MG63 (cell line): ENCODE results near the gene CDK9. TPM values are rescaled to one million over a fixed set of nuclear protein-coding genes. Genes with fewer than 3 reads are reported as not detected.
"Not testable (repeated sequence)": the region's sequence is repeated elsewhere in the genome, so short reads cannot be mapped to it uniquely, and the experiment has no call there.

Experiments used
- DNase-seq: peaks from one replicate; pipeline ENCODE4 v3.0.0-alpha.2; 2020
- H3K27me3 ChIP-seq: fragments of 250-450 bp; sonication (Bioruptor Pico); 2 replicates; pipeline ENCODE4 v1.5.1; 2020; ENCODE audit warnings: mild to moderate bottlenecking, moderate library complexity
- H3K36me3 ChIP-seq: fragments of 250-450 bp; sonication (Bioruptor Pico); 2 replicates; pipeline ENCODE4 v1.5.1; 2020; ENCODE audit warnings: mild to moderate bottlenecking, moderate library complexity
- H3K4me3 ChIP-seq: fragments of 250-450 bp; sonication (Bioruptor Pico); 2 replicates; pipeline ENCODE4 v1.5.1; 2020; ENCODE audit warnings: mild to moderate bottlenecking, moderate library complexity
- H3K9me3 ChIP-seq: fragments of 250-450 bp; sonication (Bioruptor Pico); 2 replicates; pipeline ENCODE4 v1.5.1; 2020; ENCODE audit warnings: mild to moderate bottlenecking, moderate library complexity
- total RNA-seq: library from RNA; depleted of rRNA; stranded (reverse); fragments of >200 nt; shearing (Covaris generic); gene quantifications from 2 replicates; pipeline ENCODE4 v1.2.3, GENCODE V29; 2014; ENCODE audit warnings: low replicate concordance; rRNA removed

The CDK9 gene
- total RNA-seq, 1 experiment from 2014 or later: 67.5 TPM

DNA sequence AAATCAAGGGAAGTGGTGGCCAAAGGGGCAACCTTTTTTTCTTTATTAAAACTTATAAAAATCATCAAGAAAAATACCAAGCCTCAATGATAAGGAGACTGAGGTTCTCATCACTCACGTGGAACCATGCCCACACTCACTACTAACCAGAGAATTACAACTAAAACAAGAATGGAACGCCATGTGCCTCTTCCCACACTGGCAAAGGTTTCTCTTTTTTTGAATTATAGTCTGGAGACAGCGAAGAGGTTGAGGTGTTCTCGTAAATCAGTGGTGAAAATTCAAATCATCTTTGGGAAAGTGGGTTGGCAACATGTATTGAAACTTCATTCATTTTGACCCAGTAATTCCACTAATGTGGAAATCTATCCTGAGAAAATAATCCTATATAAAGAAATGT lies 36.3 kb downstream of the CDK9 start:
- H3K36me3 ChIP-seq: peaks cover 55% of the 10 kb centered on the region
- no peaks in the 10 kb centered on the region for H3K27me3 ChIP-seq
- no peak for DNase-seq
- no peak overlapping the region for H3K4me3 ChIP-seq
- H3K9me3 ChIP-seq: no peaks in the 10 kb centered on the region

DNA sequence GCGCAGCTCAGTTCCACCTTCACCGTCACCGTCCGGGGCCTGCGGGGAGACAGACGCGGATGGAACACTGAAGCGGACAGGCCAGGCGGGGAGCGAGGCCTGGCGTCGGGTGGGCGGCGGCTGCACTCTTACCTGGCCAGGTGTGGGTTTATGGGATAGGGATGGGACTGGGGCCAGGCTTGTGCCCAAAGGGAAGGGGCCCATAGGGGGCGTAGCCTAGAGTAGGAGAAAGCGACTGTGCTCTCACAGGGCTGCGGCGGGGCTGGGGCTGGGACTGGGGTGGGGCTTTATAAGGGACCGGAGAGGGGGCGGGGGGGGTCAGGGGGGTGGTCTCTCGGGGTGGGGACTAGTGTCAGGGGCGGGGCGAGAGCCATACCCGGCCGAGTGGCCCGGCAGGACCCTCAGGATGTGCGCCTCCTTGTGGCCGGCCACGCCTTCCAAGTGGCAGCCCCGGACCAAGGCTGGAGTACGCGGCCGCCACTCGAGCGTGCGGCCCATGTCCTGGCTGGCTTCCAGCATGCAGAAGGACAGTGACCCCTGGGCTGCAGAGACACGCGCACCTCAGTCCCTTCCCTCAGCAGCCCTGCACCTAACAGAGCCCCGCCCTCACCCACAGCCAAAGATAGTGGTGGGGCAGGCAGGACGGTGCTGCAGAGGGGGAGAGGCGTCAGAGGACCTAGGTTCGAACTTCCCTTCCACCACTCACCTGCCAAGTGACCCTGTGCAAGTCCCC lies 39.7 kb downstream of the CDK9 start:
- Histone ChIP-seq H3K9me3 (no peaks in the 10 kb centered on the region), H3K36me3 (peaks cover 41% of the 10 kb centered on the region), H3K27me3 (no peaks in the 10 kb centered on the region), H3K4me3 (no peak overlapping the region)
- no peak for DNase-seq

DNA sequence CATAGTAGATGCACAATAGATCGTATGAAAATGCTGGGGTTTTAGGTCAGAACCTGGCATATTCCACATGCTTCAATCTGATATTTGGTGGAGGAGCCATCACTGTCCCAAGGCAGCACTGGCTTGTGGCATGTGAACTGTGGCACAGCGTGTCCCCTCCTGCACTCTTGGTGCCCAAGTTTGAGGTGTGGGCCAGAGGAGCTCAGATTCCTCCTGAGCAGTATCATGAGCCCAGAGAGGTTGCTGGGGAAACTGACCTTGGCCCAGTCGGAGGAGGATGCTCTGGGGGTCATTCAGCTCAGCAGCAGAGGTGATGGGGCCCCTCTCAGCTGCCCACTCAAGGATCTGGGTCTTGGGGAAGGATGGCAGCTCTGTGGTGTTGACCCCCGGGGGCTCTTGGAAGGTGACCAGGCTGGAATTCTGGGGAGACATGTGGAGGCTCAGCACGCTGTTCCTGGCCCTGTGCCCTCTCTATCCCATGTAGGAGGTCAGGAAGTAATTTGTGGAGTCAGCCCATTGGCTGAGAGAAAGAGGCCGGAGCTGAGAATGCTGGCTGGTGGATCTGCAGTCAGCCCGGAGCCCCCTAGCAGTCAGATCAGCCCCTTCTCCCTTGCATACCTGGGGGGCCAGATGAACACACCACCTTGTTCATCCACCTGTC lies 40.5 kb downstream of the CDK9 start:
- no peak overlapping the region for H3K4me3 ChIP-seq
- no peaks in the 10 kb centered on the region for H3K27me3 ChIP-seq
- H3K9me3 ChIP-seq: no peaks in the 10 kb centered on the region
- peaks cover 34% of the 10 kb centered on the region for H3K36me3 ChIP-seq
- DNase-seq: no peak

DNA sequence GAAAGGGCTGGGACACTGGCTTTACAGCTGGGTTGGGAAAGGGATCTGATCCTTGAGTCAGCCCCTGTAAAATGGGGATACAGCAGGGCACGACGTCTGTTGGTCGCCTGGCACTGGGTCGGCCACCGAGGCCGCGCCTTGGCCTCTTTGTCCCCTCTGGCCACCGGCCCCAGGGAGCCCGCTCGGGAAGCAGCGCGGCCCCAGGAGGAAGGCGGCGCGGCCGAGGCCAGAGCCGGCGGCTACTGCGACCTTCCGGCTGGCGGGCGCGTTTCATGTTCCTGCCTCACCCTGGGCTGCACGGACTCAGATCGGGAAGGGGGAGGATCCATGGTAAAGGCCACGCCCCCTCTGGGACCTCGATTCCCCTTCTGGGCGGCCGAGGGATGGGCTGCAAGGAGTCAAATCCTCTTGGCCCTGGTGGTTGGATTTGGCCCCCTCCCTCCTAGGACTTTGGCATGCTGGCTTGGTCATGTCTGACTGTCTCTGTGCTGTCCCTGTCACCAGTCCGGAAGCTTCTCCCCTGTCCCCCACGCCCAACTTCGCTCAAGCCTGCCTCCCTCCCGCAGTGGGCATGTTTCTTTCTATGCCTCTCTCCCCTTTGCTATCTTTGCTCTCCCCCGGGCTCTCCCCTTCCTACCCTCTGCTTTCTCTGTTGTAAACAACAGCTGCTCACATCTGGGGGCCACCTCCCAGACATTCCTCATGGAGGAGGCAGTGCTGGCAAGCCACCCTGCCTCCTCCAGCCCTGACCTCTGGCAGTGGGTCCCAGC lies 42.6 kb downstream of the CDK9 start:
- Histone ChIP-seq H3K36me3 (peaks cover 35% of the 10 kb centered on the region), H3K27me3 (no peaks in the 10 kb centered on the region), H3K4me3 (no peak overlapping the region), H3K9me3 (no peaks in the 10 kb centered on the region)
- no peak for DNase-seq

DNA sequence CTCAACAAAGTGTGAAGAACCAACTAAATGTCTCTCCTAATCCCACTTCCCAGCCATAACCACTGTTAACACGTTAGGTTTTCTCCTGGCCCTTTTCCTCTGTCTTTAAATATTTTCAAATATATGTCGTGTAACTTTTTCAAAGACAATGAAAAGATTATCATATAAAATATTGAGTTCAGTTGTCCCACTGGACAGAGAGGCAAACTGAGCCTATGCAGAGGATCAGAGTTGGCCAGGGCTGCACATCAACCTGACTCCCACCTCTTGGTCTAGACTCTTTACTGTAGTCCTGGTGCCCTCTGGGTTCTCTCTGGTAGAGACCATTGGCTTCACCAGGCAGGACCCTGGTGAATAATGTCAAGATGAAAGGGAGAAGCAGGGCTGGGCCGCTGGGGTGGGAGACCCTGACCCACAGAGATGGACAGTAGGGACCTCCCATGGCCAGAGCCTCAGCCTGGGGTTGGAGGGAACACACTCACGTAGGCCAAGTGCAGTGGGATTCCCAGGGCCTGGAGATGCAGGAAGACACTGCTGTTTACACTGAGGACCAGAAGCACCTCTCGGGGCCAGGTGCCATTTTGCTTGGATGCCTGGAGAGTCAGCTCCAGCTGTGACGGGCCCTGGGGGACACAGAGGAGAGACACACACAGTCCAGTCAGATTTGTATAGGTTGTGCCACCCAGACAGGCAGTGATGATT lies 43.5 kb downstream of the CDK9 start:
- Histone ChIP-seq H3K36me3 (peaks cover 35% of the 10 kb centered on the region), H3K27me3 (no peaks in the 10 kb centered on the region), H3K4me3 (no peak overlapping the region), H3K9me3 (no peaks in the 10 kb centered on the region)
- no peak for DNase-seq

DNA sequence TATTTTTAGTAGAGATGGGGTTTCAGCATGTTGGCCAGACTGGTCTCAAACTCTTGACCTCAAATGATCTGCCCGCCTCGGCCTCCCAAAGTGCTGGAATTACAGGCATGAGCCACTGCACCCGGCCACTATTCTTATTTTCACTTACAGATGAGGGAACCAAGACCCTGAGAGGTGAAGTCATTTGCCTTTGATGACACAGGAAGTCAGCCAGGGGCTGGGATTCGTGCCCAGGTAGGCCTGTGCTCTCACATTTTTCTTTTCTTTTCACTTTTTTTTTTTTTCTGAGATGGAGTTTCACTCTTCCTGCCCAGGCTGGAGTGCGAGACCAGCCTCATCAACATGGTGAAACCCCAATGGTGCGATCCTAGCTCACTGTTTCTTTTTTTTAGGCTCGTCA lies 46.4 kb downstream of the CDK9 start:
- no peak overlapping the region for H3K4me3 ChIP-seq
- no peaks in the 10 kb centered on the region for H3K27me3 ChIP-seq
- no peaks in the 10 kb centered on the region for H3K9me3 ChIP-seq
- DNase-seq: no peak
- H3K36me3 ChIP-seq: peaks cover 27% of the 10 kb centered on the region

DNA sequence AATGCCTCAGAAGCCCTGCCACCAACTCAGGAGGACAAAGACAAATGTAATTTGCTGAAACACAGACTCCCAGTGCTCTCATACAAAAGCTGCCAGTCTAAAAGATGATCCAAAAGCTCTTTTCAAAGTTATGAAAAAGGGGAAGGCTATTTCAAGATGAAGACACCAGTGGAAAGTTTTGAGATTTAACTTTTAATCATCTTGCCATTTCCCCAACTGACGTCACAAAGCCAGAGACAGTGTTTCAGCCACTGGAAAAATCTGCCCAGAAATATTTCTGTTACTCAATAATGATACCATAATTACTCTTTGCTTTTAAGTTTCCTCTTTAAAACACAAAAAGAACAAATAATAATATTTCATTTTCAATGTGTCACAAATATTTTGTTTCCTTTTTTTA lies 47.7 kb downstream of the CDK9 start:
- peaks cover 34% of the 10 kb centered on the region for H3K36me3 ChIP-seq
- H3K4me3 ChIP-seq: no peak overlapping the region

DNA sequence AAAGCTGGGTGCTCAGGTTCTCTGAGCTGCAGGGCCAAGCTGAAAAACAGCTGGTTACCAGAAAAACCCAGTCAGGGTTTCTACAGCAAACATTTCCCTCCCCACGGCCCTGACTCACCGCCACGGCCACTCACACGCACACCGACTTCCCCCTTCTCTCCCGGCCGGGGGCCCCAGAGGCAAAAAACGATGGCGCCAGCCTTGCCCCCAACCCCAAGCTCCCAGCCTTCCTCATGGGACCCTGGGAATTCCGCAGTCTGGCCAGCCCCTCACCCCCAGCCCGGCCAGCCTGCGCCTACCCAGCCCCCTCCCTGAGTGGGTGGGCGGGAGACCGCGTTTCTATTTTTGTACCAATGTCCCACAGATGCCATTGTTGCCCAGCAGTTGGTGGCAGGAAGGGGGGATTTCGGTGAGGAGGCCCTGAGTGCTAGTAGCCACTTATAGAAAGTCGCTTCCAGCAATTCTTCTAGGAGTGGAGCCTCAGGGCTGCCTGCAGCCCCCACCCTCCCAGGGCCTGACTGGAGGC lies 50.2 kb downstream of the CDK9 start:
- Histone ChIP-seq H3K4me3 (no peak overlapping the region), H3K9me3 (no peaks in the 10 kb centered on the region), H3K36me3 (peaks cover 34% of the 10 kb centered on the region), H3K27me3 (no peaks in the 10 kb centered on the region)
- no peak for DNase-seq

More for the DNA sequence above, 47.7 kb downstream of the CDK9 start:
- Histone ChIP-seq H3K27me3 (no peaks in the 10 kb centered on the region), H3K9me3 (no peaks in the 10 kb centered on the region)
- no peak for DNase-seq

DNA sequence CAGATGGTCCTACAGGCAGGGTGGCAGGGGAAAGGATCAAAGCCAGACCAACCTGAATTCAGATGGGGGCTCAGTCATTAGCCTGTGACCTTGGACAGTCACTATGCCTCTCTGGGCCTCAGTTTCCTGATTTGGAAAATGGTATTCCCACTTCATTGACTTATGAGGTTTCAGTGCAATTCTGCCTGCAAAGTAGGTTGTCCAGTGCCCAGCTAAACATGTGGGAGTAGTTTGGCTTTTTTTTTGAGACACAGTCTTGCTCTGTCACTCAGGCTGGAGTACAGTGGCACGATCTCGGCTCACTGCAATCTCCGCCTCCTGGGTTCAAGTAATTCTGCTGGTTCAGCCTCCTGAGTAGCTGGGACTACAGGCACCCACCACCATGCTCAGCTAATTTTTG lies 50.7 kb downstream of the CDK9 start:
- H3K27me3 ChIP-seq: not testable (repeated sequence)

DNA sequence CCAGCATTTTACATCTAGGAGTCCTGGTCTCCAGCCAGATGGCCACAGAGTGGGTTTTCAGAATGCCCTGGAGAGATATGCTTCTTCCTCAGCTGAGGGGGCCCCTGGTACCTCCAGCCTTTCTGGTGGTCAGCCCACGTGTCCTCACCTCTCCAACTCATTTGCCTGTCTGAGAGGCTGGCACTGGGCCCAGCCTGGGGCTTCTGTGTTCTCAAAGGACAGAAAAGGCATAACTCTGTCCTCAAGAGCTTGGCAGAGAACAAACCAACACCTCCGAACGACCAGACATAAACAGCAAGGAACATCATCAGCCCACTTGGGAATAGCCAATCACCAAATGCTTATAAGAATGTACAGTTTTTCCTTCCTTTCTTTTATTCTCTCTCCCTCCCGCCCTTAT lies 51.5 kb downstream of the CDK9 start:
- no peak for DNase-seq
- Histone ChIP-seq H3K36me3 (peaks cover 40% of the 10 kb centered on the region), H3K4me3 (no peak overlapping the region), H3K27me3 (no peaks in the 10 kb centered on the region), H3K9me3 (no peaks in the 10 kb centered on the region)

More for the DNA sequence above, 50.7 kb downstream of the CDK9 start:
- H3K4me3 ChIP-seq, H3K9me3 ChIP-seq, DNase-seq: not testable (repeated sequence)
- peaks cover 36% of the 10 kb centered on the region for H3K36me3 ChIP-seq

DNA sequence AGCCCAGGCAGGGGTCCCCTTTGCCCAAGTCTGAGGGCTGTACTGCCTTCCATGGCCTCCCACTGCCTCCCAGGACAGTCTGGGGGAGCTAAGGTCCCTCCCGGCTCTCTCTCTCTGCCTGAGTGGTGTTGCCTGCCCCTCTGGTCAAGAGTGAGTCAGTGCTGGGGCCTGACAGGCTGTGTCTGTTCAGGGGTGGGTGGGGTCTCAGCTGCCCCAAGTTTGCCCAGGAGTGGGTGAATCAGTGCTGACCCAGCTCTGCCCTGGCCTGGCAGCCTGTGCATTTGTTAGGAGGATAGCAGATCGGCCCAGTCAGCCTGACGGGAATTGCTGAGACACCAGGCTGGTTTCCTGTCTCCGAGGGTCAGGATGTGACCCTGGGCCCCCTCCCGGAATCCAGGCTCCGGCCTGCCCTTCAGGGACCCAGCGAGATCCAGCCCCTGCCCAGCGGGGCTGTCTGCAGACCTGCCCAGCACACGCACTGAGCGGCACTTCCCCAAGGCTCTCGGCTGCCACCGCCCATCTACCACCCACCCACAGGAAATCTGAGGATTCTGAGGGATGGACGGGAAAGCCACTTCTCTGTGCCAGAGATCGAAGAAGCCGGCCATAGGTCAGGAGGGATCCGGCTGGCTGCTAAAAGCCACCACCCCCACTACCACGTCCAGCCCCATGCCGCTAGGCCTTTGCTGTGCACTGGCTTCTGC lies 52.7 kb downstream of the CDK9 start:
- Histone ChIP-seq H3K4me3 (peak overlapping the region; percentile 22), H3K9me3 (no peaks in the 10 kb centered on the region), H3K27me3 (no peaks in the 10 kb centered on the region), H3K36me3 (peaks cover 48% of the 10 kb centered on the region)
- DNase-seq: peak; percentile 100

Other genes with a start within 250 kb of the CDK9 start
- gene STXBP1, start 173.8 kb upstream of the CDK9 start, total RNA-seq: 0.36 and 87.7 TPM in 2 replicates
- not detected in 2 replicates for gene CFAP157, start 79.0 kb upstream of the CDK9 start, total RNA-seq
- 15.9 and 26.7 TPM in 2 replicates for gene PTRH1, start 70.4 kb upstream of the CDK9 start, total RNA-seq
- gene TTC16, start 70.0 kb upstream of the CDK9 start, total RNA-seq: not detected in 2 replicates
- 5.8 and 18.7 TPM in 2 replicates for gene TOR2A, start 50.7 kb upstream of the CDK9 start, total RNA-seq
- not detected in 2 replicates for gene SH2D3C, start 7.4 kb upstream of the CDK9 start, total RNA-seq
- gene FPGS, start 16.8 kb downstream of the CDK9 start, total RNA-seq: 100 and 115 TPM in 2 replicates
- gene ENG, start 68.6 kb downstream of the CDK9 start, total RNA-seq: 12.9 and 14.0 TPM in 2 replicates
- gene AK1, start 91.6 kb downstream of the CDK9 start, total RNA-seq: 36.6 and 69.0 TPM in 2 replicates
- 40.5 and 47.3 TPM in 2 replicates for gene ST6GALNAC6, start 113.6 kb downstream of the CDK9 start, total RNA-seq
- gene ST6GALNAC4, start 131.0 kb downstream of the CDK9 start, total RNA-seq: 4.7 and 26.9 TPM in 2 replicates
- gene PIP5KL1, start 144.7 kb downstream of the CDK9 start, total RNA-seq: 0.13 TPM in 1 of 2 replicates, not detected in the other
- 23.3 and 38.9 TPM in 2 replicates for gene DPM2, start 151.8 kb downstream of the CDK9 start, total RNA-seq
- 10.3 and 11.8 TPM in 2 replicates for gene EEIG1, start 195.0 kb downstream of the CDK9 start, total RNA-seq